ENCODE results near the gene SMO.
"Not testable (repeated sequence)": the region's sequence is repeated elsewhere in the genome, so short reads cannot be mapped to it uniquely, and the experiment has no call there.

The SMO gene

DNA sequence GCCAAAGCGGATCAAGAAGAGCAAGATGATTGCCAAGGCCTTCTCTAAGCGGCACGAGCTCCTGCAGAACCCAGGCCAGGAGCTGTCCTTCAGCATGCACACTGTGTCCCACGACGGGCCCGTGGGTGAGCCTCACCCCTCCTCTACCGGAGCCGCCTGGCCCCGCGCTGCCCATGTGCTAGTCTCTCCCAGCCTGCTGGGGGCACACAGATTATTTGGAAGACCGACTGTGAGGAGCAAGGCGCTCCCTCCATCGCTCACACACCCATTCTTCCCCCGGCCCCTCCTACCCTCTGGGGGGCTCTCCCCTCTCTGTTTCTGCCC, 22.5 kb downstream of the SMO start:
- ChIA-PET POLR2A (no interaction called here), CTCF (interaction anchor here (0.6 to 12.9 kb wide), 21 partner anchors 7 to 308 kb away, joined by 3 to 297 read pairs (median 4); partner anchors contain the start of gene SMO)
- H3K4me3 ChIP-seq (ENCODE audit: low read depth, low read length): no peak overlapping the region
- TF ChIP-seq, protein P1, sequence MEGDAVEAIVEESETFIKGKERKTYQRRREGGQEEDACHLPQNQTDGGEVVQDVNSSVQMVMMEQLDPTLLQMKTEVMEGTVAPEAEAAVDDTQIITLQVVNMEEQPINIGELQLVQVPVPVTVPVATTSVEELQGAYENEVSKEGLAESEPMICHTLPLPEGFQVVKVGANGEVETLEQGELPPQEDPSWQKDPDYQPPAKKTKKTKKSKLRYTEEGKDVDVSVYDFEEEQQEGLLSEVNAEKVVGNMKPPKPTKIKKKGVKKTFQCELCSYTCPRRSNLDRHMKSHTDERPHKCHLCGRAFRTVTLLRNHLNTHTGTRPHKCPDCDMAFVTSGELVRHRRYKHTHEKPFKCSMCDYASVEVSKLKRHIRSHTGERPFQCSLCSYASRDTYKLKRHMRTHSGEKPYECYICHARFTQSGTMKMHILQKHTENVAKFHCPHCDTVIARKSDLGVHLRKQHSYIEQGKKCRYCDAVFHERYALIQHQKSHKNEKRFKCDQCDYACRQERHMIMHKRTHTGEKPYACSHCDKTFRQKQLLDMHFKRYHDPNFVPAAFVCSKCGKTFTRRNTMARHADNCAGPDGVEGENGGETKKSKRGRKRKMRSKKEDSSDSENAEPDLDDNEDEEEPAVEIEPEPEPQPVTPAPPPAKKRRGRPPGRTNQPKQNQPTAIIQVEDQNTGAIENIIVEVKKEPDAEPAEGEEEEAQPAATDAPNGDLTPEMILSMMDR (IDR thresholded peaks at IDR 0.05; ENCODE audit: insufficient read depth, low read length, missing control alignments): no peak
- DNase-seq (ENCODE audit: low read depth, low spot score): no peak

GRCh38 chr7:129212126-129212525, 23.7 kb downstream of the SMO start:
- ChIA-PET CTCF (interaction anchor here (1.5 to 12.9 kb wide), 4 partner anchors 10 to 262 kb away, joined by 3 to 297 read pairs (median 42); no protein-coding TSS in a partner anchor), POLR2A (no interaction called here)
- no peak for DNase-seq (ENCODE audit: low read depth, low spot score)
- TF ChIP-seq, protein P1 (IDR thresholded peaks at IDR 0.05; ENCODE audit: insufficient read depth, low read length, missing control alignments): no peak
- H3K4me3 ChIP-seq (ENCODE audit: low read depth, low read length): no peak overlapping the region

DNA sequence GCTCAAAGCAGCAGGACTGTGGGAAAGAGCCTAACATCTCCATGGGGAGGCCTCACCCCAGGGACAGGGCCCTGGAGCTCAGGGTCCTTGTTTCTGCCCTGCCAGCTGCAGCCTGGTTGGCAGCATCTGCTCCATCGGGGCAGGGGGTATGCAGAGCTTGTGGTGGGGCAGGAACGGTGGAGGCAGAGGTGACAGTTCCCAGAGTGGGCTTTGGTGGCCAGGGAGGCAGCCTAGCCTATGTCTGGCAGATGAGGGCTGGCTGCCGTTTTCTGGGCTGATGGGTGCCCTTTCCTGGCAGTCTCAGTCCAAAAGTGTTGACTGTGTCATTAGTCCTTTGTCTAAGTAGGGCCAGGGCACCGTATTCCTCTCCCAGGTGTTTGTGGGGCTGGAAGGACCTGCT, 24.2 kb downstream of the SMO start:
- DNase-seq (ENCODE audit: low read depth, low spot score): no peak
- CTCF ChIA-PET: interaction anchor here (0.7 to 12.9 kb wide), 6 partner anchors 9 to 235 kb away, joined by 3 to 297 read pairs (median 14); no protein-coding TSS in a partner anchor
- H3K4me3 ChIP-seq (ENCODE audit: low read depth, low read length): no peak overlapping the region
- POLR2A ChIA-PET: no interaction called here
- TF ChIP-seq, protein P1 (IDR thresholded peaks at IDR 0.05; ENCODE audit: insufficient read depth, low read length, missing control alignments): no peak

DNA sequence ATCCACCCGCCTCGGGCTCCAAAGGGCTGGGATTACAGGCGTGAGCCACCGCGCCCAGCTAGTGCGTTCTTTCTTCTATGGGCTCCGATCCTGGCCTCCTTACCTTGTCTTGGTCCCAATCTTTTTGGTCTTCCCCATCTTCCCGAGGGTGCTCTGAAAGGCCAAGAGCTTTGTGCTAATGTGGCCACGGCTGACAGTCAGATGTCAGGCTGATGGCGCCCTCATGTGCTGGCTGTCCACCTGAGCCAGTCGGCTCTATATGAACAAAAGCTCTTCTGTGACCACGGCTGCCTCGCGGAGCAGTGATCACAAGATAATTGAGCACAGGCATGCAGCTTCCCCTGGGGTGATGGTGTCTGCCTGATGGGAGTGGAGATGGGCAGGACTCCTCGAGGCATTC, 25.4 kb downstream of the SMO start:
- POLR2A ChIA-PET: no interaction called here

GRCh38 chr7:129215691-129216090, 27.3 kb downstream of the SMO start:
- H3K4me3 ChIP-seq (ENCODE audit: low read depth, low read length); POLR2A ChIA-PET; DNase-seq (ENCODE audit: low read depth, low spot score): not testable (repeated sequence)
- CTCF ChIA-PET: interaction anchor here (0.8 to 12.9 kb wide), 3 partner anchors 50 to 256 kb away, joined by 3 to 297 read pairs (median 5); no protein-coding TSS in a partner anchor

More for the DNA sequence above, 25.4 kb downstream of the SMO start:
- DNase-seq (ENCODE audit: low read depth, low spot score): no peak
- TF ChIP-seq, protein P1 (IDR thresholded peaks at IDR 0.05; ENCODE audit: insufficient read depth, low read length, missing control alignments): no peak
- H3K4me3 ChIP-seq (ENCODE audit: low read depth, low read length): no peak overlapping the region
- CTCF ChIA-PET: interaction anchor here (0.6 to 12.9 kb wide), 16 partner anchors 8 to 431 kb away, joined by 3 to 297 read pairs (median 4); no protein-coding TSS in a partner anchor

- CTCF ChIA-PET: interaction anchor here (0.8 to 12.9 kb wide), 6 partner anchors 51 to 255 kb away, joined by 3 to 297 read pairs (median 85); no protein-coding TSS in a partner anchor
- POLR2A ChIA-PET; H3K4me3 ChIP-seq (ENCODE audit: low read depth, low read length); DNase-seq (ENCODE audit: low read depth, low spot score): not testable (repeated sequence)
These were observed 27.8 kb downstream of the SMO start for GRCh38 chr7:129216101-129216715.

GRCh38 chr7:129216821-129217416, 28.5 kb downstream of the SMO start:
- POLR2A ChIA-PET; H3K4me3 ChIP-seq (ENCODE audit: low read depth, low read length); DNase-seq (ENCODE audit: low read depth, low spot score): not testable (repeated sequence)
- CTCF ChIA-PET: interaction anchor here (0.9 to 7.9 kb wide), 24 partner anchors 8 to 430 kb away, joined by 3 to 227 read pairs (median 19); no protein-coding TSS in a partner anchor
